Chondrocyte (in vitro differentiated cells): ENCODE data around the gene ANTKMT. TPM values are rescaled to one million over a fixed set of nuclear protein-coding genes. Genes with fewer than 3 reads are reported as not detected.
A peak's percentile ranks its signal among the peaks of the same experiment; 100 is the strongest.

ENCODE experiments used
- DNase-seq: peaks from one replicate; pipeline ENCODE4 v3.0.0; 2021; ENCODE audit warnings: mixed read lengths, low spot score
- H3K27ac Mint-ChIP-seq: one replicate; pipeline ENCODE4 v1.8.0; 2021; ENCODE audit warnings: mild to moderate bottlenecking, moderate library complexity, mixed read lengths; ENCODE audit not compliant: unreplicated experiment
- H3K27me3 Mint-ChIP-seq: 2 replicates; pipeline ENCODE4 v1.8.0; 2021; ENCODE audit warnings: low read depth, mixed read lengths
- H3K36me3 Mint-ChIP-seq: 2 replicates; pipeline ENCODE4 v1.8.0; 2021; ENCODE audit warnings: low read depth, mixed read lengths
- H3K4me1 Mint-ChIP-seq: 2 replicates; pipeline ENCODE4 v1.8.0; 2021; ENCODE audit warnings: low read depth, mild to moderate bottlenecking, mixed read lengths
- H3K4me3 Mint-ChIP-seq: one replicate; pipeline ENCODE4 v1.8.0; 2021; ENCODE audit warnings: mild to moderate bottlenecking, moderate library complexity, mixed read lengths; ENCODE audit not compliant: unreplicated experiment
- H3K9me3 Mint-ChIP-seq: 2 replicates; pipeline ENCODE4 v1.8.0; 2021; ENCODE audit warnings: low read depth, mixed read lengths
- total RNA-seq: library from RNA; stranded (reverse); gene quantifications from 3 replicates; pipeline ENCODE4 v1.2.1, GENCODE V29; 2021
- TF ChIP-seq, protein P1 (sequence below): fragments of 200-600 bp; sonication (generic); IDR thresholded peaks from 2 replicates; pipeline ENCODE4 v1.5.0; 2021; ENCODE audit warnings: antibody characterized with exemption, mild to moderate bottlenecking, moderate library complexity

ANTKMT gene
- total RNA-seq, 1 donor from 2014 or later = 38.2 TPM

GRCh38 chr16:704552-705380 is 16.2 kb upstream of the ANTKMT start:
- Mint-ChIP-seq H3K27me3 (peaks cover 42% of the 10 kb centered on the region), H3K36me3 (peaks cover 1% of the 10 kb centered on the region), H3K4me1 (peaks cover 3% of the 10 kb centered on the region), H3K4me3 (no peak overlapping the region), H3K9me3 (no peaks in the 10 kb centered on the region), H3K27ac (no peak overlapping the region)
- no peak for DNase-seq
- TF ChIP-seq, protein P1, sequence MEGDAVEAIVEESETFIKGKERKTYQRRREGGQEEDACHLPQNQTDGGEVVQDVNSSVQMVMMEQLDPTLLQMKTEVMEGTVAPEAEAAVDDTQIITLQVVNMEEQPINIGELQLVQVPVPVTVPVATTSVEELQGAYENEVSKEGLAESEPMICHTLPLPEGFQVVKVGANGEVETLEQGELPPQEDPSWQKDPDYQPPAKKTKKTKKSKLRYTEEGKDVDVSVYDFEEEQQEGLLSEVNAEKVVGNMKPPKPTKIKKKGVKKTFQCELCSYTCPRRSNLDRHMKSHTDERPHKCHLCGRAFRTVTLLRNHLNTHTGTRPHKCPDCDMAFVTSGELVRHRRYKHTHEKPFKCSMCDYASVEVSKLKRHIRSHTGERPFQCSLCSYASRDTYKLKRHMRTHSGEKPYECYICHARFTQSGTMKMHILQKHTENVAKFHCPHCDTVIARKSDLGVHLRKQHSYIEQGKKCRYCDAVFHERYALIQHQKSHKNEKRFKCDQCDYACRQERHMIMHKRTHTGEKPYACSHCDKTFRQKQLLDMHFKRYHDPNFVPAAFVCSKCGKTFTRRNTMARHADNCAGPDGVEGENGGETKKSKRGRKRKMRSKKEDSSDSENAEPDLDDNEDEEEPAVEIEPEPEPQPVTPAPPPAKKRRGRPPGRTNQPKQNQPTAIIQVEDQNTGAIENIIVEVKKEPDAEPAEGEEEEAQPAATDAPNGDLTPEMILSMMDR = no peak

DNA sequence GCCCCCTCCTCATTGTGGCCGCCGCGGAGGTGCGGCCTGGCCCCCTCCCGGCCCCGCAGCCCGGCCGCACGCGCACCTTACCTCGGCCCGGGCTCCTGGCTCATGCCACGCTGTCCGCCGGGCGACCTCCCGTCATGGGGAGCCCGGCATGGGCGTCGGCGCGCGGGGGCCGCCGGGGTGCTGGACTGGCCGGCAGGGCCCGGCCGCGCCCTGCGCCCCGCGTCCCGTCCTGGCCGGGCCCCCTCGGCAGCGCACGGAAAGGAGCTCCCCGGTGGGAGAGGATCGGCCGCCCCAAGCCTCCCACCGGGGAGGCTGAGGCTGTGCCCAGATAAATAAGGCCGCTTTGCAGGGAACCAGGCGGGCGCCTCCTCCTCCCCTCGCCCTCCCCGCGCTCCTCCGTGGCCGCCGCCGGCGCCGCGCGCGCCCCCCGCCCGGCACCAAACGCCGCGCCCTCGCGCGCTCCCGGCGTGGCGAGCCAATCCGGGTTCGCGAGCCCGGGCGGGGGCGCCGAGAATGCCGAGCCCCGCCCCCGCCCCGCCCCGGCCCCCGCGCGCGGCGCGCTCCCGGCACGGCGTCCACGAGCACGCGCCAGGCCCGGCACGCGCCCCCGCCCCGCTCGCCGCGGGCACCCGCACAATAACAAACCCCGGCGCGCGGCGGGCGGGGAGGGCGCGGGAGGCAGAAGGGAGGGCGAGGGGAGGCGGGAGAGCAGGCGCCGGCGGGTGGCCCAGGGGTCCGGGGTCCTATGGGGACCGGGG is 15.3 kb upstream of the ANTKMT start, which contains the start of gene FBXL16:
FBXL16 (minus strand) TSS at position 371 of the 758 bp plus-strand sequence. CDS start 8,396 bp downstream, outside the sequence.
- no peak for DNase-seq
- Mint-ChIP-seq H3K4me1 (peaks cover 6% of the 10 kb centered on the region), H3K36me3 (peaks cover 1% of the 10 kb centered on the region), H3K9me3 (no peaks in the 10 kb centered on the region), H3K4me3 (peak within 1 kb of the TSS; percentile 22), H3K27ac (no peak within 1 kb of the TSS), H3K27me3 (peaks cover 43% of the 10 kb centered on the region)
- TF ChIP-seq, protein P1 = no peak

- H3K36me3 Mint-ChIP-seq = peaks cover 1% of the 10 kb centered on the region
- TF ChIP-seq, protein P1 = no peak
- DNase-seq = no peak
These were observed 14.5 kb upstream of the ANTKMT start for GRCh38 chr16:706189-707061.

DNA sequence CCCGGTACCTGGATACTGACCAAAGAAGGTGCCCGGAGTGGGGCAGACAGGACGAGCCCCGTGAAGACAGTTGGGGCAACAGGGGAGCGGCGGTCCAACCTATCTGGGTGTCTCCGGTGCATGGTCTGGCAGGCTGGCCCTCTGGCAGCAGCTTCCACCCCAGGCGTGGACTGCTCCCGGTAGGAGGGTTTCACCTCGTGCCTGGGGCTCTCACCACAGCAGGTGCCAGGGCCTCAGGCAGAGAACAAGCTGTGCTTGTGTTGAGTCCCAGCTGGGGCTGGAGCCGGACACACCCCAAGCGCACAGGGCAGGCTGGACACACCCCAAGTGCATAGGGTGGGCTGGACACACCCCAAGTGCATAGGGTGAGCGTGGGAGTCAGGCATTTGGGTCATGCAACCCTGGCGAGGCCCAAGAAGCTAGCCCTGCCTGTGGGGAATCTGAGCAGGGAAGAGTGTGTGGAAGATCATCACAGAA is 13.8 kb upstream of the ANTKMT start:
- TF ChIP-seq, protein P1 = no peak
- Mint-ChIP-seq H3K36me3 (peaks cover 1% of the 10 kb centered on the region), H3K9me3 (no peaks in the 10 kb centered on the region), H3K27me3 (peaks cover 37% of the 10 kb centered on the region), H3K4me1 (peaks cover 6% of the 10 kb centered on the region), H3K27ac (no peak overlapping the region), H3K4me3 (no peak overlapping the region)
- no peak for DNase-seq

More at GRCh38 chr16:706189-707061, 14.5 kb upstream of the ANTKMT start:
- peaks cover 6% of the 10 kb centered on the region for H3K4me1 Mint-ChIP-seq
- peak overlapping the region; percentile 22 for H3K4me3 Mint-ChIP-seq
- H3K9me3 Mint-ChIP-seq = no peaks in the 10 kb centered on the region
- H3K27me3 Mint-ChIP-seq = peaks cover 43% of the 10 kb centered on the region
- H3K27ac Mint-ChIP-seq = no peak overlapping the region
